Epithelial cell of esophagus (primary cell): ENCODE results near the gene NCKAP5L.

Experiments used
- DNase-seq: peaks from one replicate; pipeline ENCODE4 v3.0.0; 2010; ENCODE audit warnings: low read depth
- H3K4me3 ChIP-seq: 2 replicates; pipeline ENCODE4 v1.5.1; 2011; ENCODE audit warnings: mild to moderate bottlenecking, low read length, control low read depth
- CTCF ChIP-seq: IDR thresholded peaks from 2 replicates; pipeline ENCODE4 v1.5.1; 2011; ENCODE audit warnings: low read depth, mild to moderate bottlenecking, low read length, control low read depth, inconsistent platforms; ENCODE audit not compliant: insufficient read depth; ENCODE audit errors: missing control alignments

NCKAP5L gene

GRCh38 chr12:49794021-49794420 lies 34.2 kb downstream of the NCKAP5L start:
- no peak for DNase-seq
- TF ChIP-seq CTCF = no peak
- no peak overlapping the region for H3K4me3 ChIP-seq

GRCh38 chr12:49793620-49794019 lies 34.6 kb downstream of the NCKAP5L start:
- DNase-seq = no peak
- no peak for TF ChIP-seq CTCF

GRCh38 chr12:49792976-49793580 lies 35.1 kb downstream of the NCKAP5L start:
- no peak for TF ChIP-seq CTCF
- no peak overlapping the region for H3K4me3 ChIP-seq
- DNase-seq = no peak

More at GRCh38 chr12:49793620-49794019, 34.6 kb downstream of the NCKAP5L start:
- H3K4me3 ChIP-seq = no peak overlapping the region

GRCh38 chr12:49792181-49792970 lies 35.8 kb downstream of the NCKAP5L start:
- no peak overlapping the region for H3K4me3 ChIP-seq
- DNase-seq = no peak
- no peak for TF ChIP-seq CTCF

GRCh38 chr12:49791700-49792099 lies 36.5 kb downstream of the NCKAP5L start:
- DNase-seq = no peak
- no peak for TF ChIP-seq CTCF

GRCh38 chr12:49790741-49791555 lies 37.3 kb downstream of the NCKAP5L start:
- H3K4me3 ChIP-seq = no peak overlapping the region
- DNase-seq = no peak
- TF ChIP-seq CTCF = no peak

More at GRCh38 chr12:49791700-49792099, 36.5 kb downstream of the NCKAP5L start:
- no peak overlapping the region for H3K4me3 ChIP-seq
